Ovary (tissue), 9 donors: ENCODE data around the gene PROS1. TPM values are rescaled to one million over a fixed set of nuclear protein-coding genes. Genes with fewer than 3 reads are reported as not detected.

Experiments used
- DNase-seq, 5 donors: peaks; one replicate each; pipeline ENCODE4 v3.0.0-alpha.2; 2019 to 2020
- H3K27ac ChIP-seq, 2 donors: fragments of 200-600 bp; one replicate each; pipeline versions ENCODE4 v1.5.1 to v1.8.0; 2019 to 2022
- H3K27me3 ChIP-seq: fragments of 200-600 bp; one replicate; pipeline ENCODE4 v1.8.0; 2022
- H3K36me3 ChIP-seq: fragments of 200-600 bp; sonication (generic); one replicate; pipeline ENCODE4 v1.5.1; 2019
- H3K4me1 ChIP-seq: one replicate; pipeline ENCODE4 v1.8.1; 2013; ENCODE audit warnings: mild to moderate bottlenecking, moderate library complexity; ENCODE audit not compliant: insufficient read depth
- H3K4me3 ChIP-seq: fragments of 200-600 bp; sonication (generic); one replicate; pipeline ENCODE4 v1.5.1; 2017
- H3K9me3 ChIP-seq, 2 donors: fragments of 200-600 bp in 1 of 2; sonication (generic) in 1 of 2; one replicate each; pipeline versions ENCODE4 v1.5.1 to v1.8.1; 2013 to 2019; ENCODE audit warnings: mild to moderate bottlenecking in 1 of 2, moderate library complexity in 1 of 2
- EP300 ChIP-seq: sonication (generic); formaldehyde crosslinking; IDR thresholded peaks from one replicate; pipeline ENCODE4 v1.6.1; 2017; ENCODE audit warnings: antibody characterized with exemption
- POLR2A ChIP-seq: fragments of 450-650 bp; IDR thresholded peaks from one replicate; pipeline ENCODE4 v1.6.1; 2017; ENCODE audit warnings: antibody characterized with exemption, mild to moderate bottlenecking, moderate library complexity
- WGBS, 3 donors: extraction: QIAGEN DNeasy Blood & Tissue Kit in 1 of 3; methylation state at CpG; one replicate each; pipeline versions ENCODE4 v1.1.5 to v1.1.7; 2013 to 2017; 5-methylcytosine and 5-hydroxymethylcytosine counted together
- intact Hi-C, 4 donors: fragments of 100-400 bp; cut with DNase I; formaldehyde crosslinking; loops; one replicate each; pipeline versions ENCODE4 v1.11.0 to v1.15.1; 2022 to 2023
- polyA plus RNA-seq, 2 donors: library from polyadenylated mRNA; stranded (reverse); fragments of 200-250 nt in 1 of 2; fragments of 350-450 nt in 1 of 2; fragmentation: Illumina TruSeq in 1 of 2; extraction: RNeasy Lipid Tissue Mini Kit (QIAGEN cat#74804) in 1 of 2; gene quantifications; one replicate each; pipeline ENCODE4 v1.2.3, GENCODE V29; 2013 to 2014
- total RNA-seq, 7 donors: library from RNA; depleted of rRNA in 2 of 7; stranded (reverse); fragments of >200 nt in 2 of 7; fragmentation: NEBNext Ultra II Directional in 3 of 7; extraction: Animal tissue kit (Norgen Biotek cat#: 25700) in 3 of 7; gene quantifications; one replicate each; pipeline versions ENCODE4 v1.1.0 to v1.2.4, GENCODE V29; 2016 to 2023
- TF ChIP-seq, protein P1 (sequence below), 3 donors: fragments of 450-650 bp in 2 of 3; fragments of 200-600 bp in 1 of 3; IDR thresholded peaks; one replicate each; pipeline versions ENCODE4 v1.5.1 to v1.8.0; 2016 to 2022; ENCODE audit warnings: antibody characterized with exemption in 3 of 3, mild to moderate bottlenecking in 1 of 3
- donor health status: DM: no; HTN: no; CAD: no; lungs with moderate emphysema.
- donor health status: DM: no; HTN: no; CAD: no.
- donor health status: Bipolar disorder and iron deficiency.
- donor health status: DM: yes; HTN: yes; CAD: no.
- donor health status: DM: no; HTN: no; CAD: no.
- donor health status: DM: yes; HTN: yes; CAD: no.

PROS1 gene
- total and polyA plus RNA-seq, 9 donors = 41.6 to 95.1 (median 50.0) TPM

DNA sequence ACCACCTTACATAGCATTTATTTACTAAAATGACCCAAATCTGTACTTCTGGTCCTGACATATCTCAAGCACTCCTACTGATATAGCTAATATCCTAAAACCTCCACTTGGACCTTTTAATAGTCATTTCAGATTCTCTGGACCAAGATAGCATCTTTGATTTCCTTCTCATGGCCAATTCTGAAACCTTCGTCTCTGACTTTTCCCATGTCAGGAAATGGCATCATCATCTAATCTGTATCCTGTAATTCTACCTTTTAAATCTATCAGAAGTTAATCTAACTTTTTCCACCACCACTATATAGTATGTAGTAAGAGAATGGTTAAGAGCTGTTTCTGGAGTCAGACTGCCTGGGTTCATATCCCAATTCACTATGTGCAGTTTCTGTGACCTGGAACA lies 38.5 kb upstream of the PROS1 start:
- DNase-seq = no peak
- H3K27ac ChIP-seq = no peak overlapping the region
- 89 to 92% (median 89%) methylated on average over 1 of the region's 1 CpG for WGBS, 3 donors
- intact Hi-C loops = no loop called here
- H3K4me3 ChIP-seq = no peak overlapping the region
- no peaks in the 10 kb centered on the region for H3K4me1 ChIP-seq
- TF ChIP-seq, protein P1, sequence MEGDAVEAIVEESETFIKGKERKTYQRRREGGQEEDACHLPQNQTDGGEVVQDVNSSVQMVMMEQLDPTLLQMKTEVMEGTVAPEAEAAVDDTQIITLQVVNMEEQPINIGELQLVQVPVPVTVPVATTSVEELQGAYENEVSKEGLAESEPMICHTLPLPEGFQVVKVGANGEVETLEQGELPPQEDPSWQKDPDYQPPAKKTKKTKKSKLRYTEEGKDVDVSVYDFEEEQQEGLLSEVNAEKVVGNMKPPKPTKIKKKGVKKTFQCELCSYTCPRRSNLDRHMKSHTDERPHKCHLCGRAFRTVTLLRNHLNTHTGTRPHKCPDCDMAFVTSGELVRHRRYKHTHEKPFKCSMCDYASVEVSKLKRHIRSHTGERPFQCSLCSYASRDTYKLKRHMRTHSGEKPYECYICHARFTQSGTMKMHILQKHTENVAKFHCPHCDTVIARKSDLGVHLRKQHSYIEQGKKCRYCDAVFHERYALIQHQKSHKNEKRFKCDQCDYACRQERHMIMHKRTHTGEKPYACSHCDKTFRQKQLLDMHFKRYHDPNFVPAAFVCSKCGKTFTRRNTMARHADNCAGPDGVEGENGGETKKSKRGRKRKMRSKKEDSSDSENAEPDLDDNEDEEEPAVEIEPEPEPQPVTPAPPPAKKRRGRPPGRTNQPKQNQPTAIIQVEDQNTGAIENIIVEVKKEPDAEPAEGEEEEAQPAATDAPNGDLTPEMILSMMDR (IDR thresholded peaks at IDR 0.05) = no peak
- TF ChIP-seq EP300 (no peak), POLR2A (no peak)
- no peaks in the 10 kb centered on the region for H3K9me3 ChIP-seq
- no peaks in the 10 kb centered on the region for H3K36me3 ChIP-seq
- no peaks in the 10 kb centered on the region for H3K27me3 ChIP-seq

- DNase-seq = no peak
- Histone ChIP-seq H3K36me3 (no peaks in the 10 kb centered on the region), H3K9me3 (no peaks in the 10 kb centered on the region), H3K4me3 (no peak overlapping the region), H3K27ac (no peak overlapping the region), H3K4me1 (no peaks in the 10 kb centered on the region), H3K27me3 (no peaks in the 10 kb centered on the region)
- WGBS, 3 donors = 88 to 97% (median 95%) methylated on average over 3 of the region's 3 CpGs
- no peak for TF ChIP-seq POLR2A
- no peak for TF ChIP-seq EP300
- TF ChIP-seq, protein P1 (IDR thresholded peaks at IDR 0.05) = no peak
- intact Hi-C loops = no loop called here
Observed at GRCh38 chr3:94011233-94011711, 37.6 kb upstream of the PROS1 start.

- intact Hi-C loops = loop anchor here in 1 of 4 donors (10.0 kb wide), 1 partner anchor 55 kb away; the partner anchor contains the start of genes DHFR2 and NSUN3
- Histone ChIP-seq H3K9me3 (no peaks in the 10 kb centered on the region), H3K4me3 (no peak overlapping the region), H3K4me1 (no peaks in the 10 kb centered on the region), H3K36me3 (no peaks in the 10 kb centered on the region), H3K27me3 (no peaks in the 10 kb centered on the region), H3K27ac (no peak overlapping the region)
- DNase-seq = no peak
- WGBS, 3 donors = 94 to 97% (median 95%) methylated on average over 2 of the region's 2 CpGs
- TF ChIP-seq POLR2A = no peak
- no peak for TF ChIP-seq EP300
- TF ChIP-seq, protein P1 (IDR thresholded peaks at IDR 0.05) = no peak
Observed at GRCh38 chr3:94009608-94010007, 35.9 kb upstream of the PROS1 start.

DNA sequence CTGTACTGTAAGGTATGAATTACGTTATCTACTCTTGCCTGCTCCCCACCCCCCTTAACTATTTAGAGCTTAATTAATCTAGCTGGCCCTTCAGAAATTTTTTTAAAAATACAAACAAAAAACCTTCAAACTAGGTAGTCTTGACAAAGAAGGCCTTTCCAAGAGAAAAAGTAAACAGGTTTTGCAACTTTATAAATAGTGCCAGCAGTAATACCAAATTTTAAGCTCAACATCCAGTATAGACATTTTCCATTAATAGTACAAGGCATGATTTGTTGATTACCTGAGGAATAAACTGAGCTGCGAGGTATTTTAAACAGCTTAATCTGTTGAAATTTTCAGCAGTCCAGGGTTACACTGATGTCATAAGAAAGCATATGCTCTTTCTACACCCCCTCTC lies 34.6 kb upstream of the PROS1 start:
- no peak for DNase-seq
- no peaks in the 10 kb centered on the region for H3K27me3 ChIP-seq
- H3K9me3 ChIP-seq = no peaks in the 10 kb centered on the region
- no peaks in the 10 kb centered on the region for H3K36me3 ChIP-seq
- H3K27ac ChIP-seq = no peak overlapping the region
- no peaks in the 10 kb centered on the region for H3K4me1 ChIP-seq
- TF ChIP-seq POLR2A (no peak), EP300 (no peak)
- TF ChIP-seq, protein P1 (IDR thresholded peaks at IDR 0.05) = no peak
- WGBS, 3 donors = 88 to 96% (median 88%) methylated on average over 2 of the region's 2 CpGs
- H3K4me3 ChIP-seq = no peak overlapping the region
- intact Hi-C loops = loop anchor here in 1 of 4 donors (10.0 kb wide), 1 partner anchor 57 kb away; the partner anchor contains the start of genes DHFR2 and NSUN3
